UCSD-AML1 (cell line): ENCODE results near the gene SIGLEC9.
A peak's percentile ranks its signal among the peaks of the same experiment; 100 is the strongest.

ENCODE experiments used
- DNase-seq: peaks from one replicate; lab custom pipeline; 2025; ENCODE audit not compliant: unreplicated experiment; lab: John Stamatoyannopoulos, UW

The SIGLEC9 gene

GRCh38 chr19:51173681-51174080 is 49.0 kb downstream of the SIGLEC9 start:
- peak; percentile 47 for DNase-seq

GRCh38 chr19:51179256-51179655 is 54.5 kb downstream of the SIGLEC9 start:
- DNase-seq = peak; percentile 66
